C4-2B (cell line): Measurements from ENCODE around the gene APP.

Experiments used
- CTCF ChIP-seq: fragments of 450-650 bp; conservative IDR thresholded peaks from 2 replicates; pipeline ENCODE4 v1.5.1; 2017; ENCODE audit warnings: mild to moderate bottlenecking
- ZFX ChIP-seq: fragments of 450-650 bp; IDR thresholded peaks from 2 replicates; pipeline ENCODE4 v1.6.1; 2017

DNA sequence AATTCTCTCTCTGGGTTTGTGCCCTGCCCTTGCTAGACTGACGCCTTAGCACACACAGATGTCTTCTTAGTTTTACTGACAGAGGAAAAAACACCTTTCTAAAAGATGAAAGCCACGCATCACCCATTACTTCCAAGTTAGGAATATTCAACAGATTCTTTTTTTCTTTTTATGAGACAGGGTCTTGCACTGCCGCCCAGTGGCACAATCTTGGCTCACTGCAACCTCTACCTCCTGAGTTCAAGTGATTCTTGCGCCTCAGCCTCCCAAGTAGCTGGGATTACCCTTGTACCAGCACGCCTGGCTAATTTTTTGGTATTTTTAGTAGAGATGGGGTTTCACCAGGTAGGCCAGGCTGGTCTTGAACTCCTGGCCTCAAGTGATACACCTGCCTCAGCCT lies 169.2 kb downstream of the APP start:
- TF ChIP-seq CTCF = no peak
- no peak for TF ChIP-seq ZFX
